Activated naive CD8-positive, alpha-beta T cell treated with anti-CD3 and anti-CD28 coated beads, Interleukin-2, amount 50 U/mL, for 24 hours (primary cell): Measurements from ENCODE around the gene TNNT1.
A peak's percentile ranks its signal among the peaks of the same experiment; 100 is the strongest.
"Not testable (repeated sequence)": the region's sequence is repeated elsewhere in the genome, so short reads cannot be mapped to it uniquely, and the experiment has no call there.

ENCODE experiments used
- ATAC-seq: fragments of 150-1000 bp; cut with Tn5 transposase; one replicate; pipeline ENCODE4 v1.10.0; 2021
- DNase-seq: peaks from one replicate; pipeline ENCODE4 v3.0.0; 2021
- H3K27ac Mint-ChIP-seq: one replicate; pipeline ENCODE4 v1.8.0; 2021; ENCODE audit warnings: mild to moderate bottlenecking, mixed read lengths
- H3K27me3 Mint-ChIP-seq: one replicate; pipeline ENCODE4 v1.8.0; 2021; ENCODE audit warnings: mixed read lengths
- H3K36me3 Mint-ChIP-seq: one replicate; pipeline ENCODE4 v1.8.0; 2021; ENCODE audit warnings: low read depth, mixed read lengths
- H3K4me1 Mint-ChIP-seq: one replicate; pipeline ENCODE4 v1.8.0; 2021; ENCODE audit warnings: mixed read lengths
- H3K4me3 Mint-ChIP-seq: one replicate; pipeline ENCODE4 v1.8.0; 2021; ENCODE audit warnings: mild to moderate bottlenecking, moderate library complexity, mixed read lengths
- H3K9me3 Mint-ChIP-seq: one replicate; pipeline ENCODE4 v1.8.0; 2021; ENCODE audit warnings: mixed read lengths

The TNNT1 gene

GRCh38 chr19:55158848-55159749, 10.1 kb upstream of the TNNT1 start:
- no peak for DNase-seq
- Mint-ChIP-seq H3K9me3 (no peaks in the 10 kb centered on the region), H3K27ac (no peak overlapping the region), H3K27me3 (peaks cover 56% of the 10 kb centered on the region), H3K4me3 (no peak overlapping the region), H3K36me3 (peaks cover 2% of the 10 kb centered on the region), H3K4me1 (peaks cover 10% of the 10 kb centered on the region)
- ATAC-seq = no peak

- Mint-ChIP-seq H3K27me3 (peaks cover 50% of the 10 kb centered on the region), H3K9me3 (peaks cover 4% of the 10 kb centered on the region), H3K4me3 (no peak overlapping the region), H3K27ac (no peak overlapping the region), H3K36me3 (peaks cover 2% of the 10 kb centered on the region), H3K4me1 (peaks cover 13% of the 10 kb centered on the region)
- ATAC-seq (no peak), DNase-seq (no peak)
Observed at GRCh38 chr19:55158423-55158822, 9.4 kb upstream of the TNNT1 start.

GRCh38 chr19:55157064-55157908, 8.3 kb upstream of the TNNT1 start, which contains the start of gene TNNI3:
TSS of gene TNNI3 (minus strand) at chr19:55157732. CDS start at chr19:55157589, 143 bp downstream.
- Mint-ChIP-seq H3K27ac (no peak within 1 kb of the TSS), H3K36me3 (peaks cover 2% of the 10 kb centered on the region), H3K4me1 (peaks cover 14% of the 10 kb centered on the region), H3K4me3 (no peak within 1 kb of the TSS), H3K9me3 (peaks cover 6% of the 10 kb centered on the region), H3K27me3 (peaks cover 45% of the 10 kb centered on the region)
- no peak for ATAC-seq
- no peak for DNase-seq

- H3K27me3 Mint-ChIP-seq = peaks cover 42% of the 10 kb centered on the region
- peaks cover 14% of the 10 kb centered on the region for H3K9me3 Mint-ChIP-seq
- ATAC-seq = no peak
- no peak overlapping the region for H3K27ac Mint-ChIP-seq
- H3K36me3 Mint-ChIP-seq = peaks cover 5% of the 10 kb centered on the region
- no peak overlapping the region for H3K4me3 Mint-ChIP-seq
- peaks cover 21% of the 10 kb centered on the region for H3K4me1 Mint-ChIP-seq
- peak; percentile 54 for DNase-seq
Observed at GRCh38 chr19:55156202-55157063, 7.4 kb upstream of the TNNT1 start.

- DNase-seq, ATAC-seq, H3K27ac Mint-ChIP-seq, H3K4me3 Mint-ChIP-seq, H3K36me3 Mint-ChIP-seq: not testable (repeated sequence)
- Mint-ChIP-seq H3K9me3 (peaks cover 14% of the 10 kb centered on the region), H3K4me1 (peaks cover 21% of the 10 kb centered on the region), H3K27me3 (peaks cover 42% of the 10 kb centered on the region)
Observed at GRCh38 chr19:55155784-55156183, 6.8 kb upstream of the TNNT1 start.

- H3K4me1 Mint-ChIP-seq = peaks cover 19% of the 10 kb centered on the region
- peaks cover 5% of the 10 kb centered on the region for H3K36me3 Mint-ChIP-seq
- H3K9me3 Mint-ChIP-seq = peaks cover 14% of the 10 kb centered on the region
- peaks cover 39% of the 10 kb centered on the region for H3K27me3 Mint-ChIP-seq
- no peak for DNase-seq
- ATAC-seq = no peak
- H3K4me3 Mint-ChIP-seq = no peak overlapping the region
- no peak overlapping the region for H3K27ac Mint-ChIP-seq
Observed at GRCh38 chr19:55153652-55154264, 4.8 kb upstream of the TNNT1 start.

GRCh38 chr19:55152017-55152416, 3.0 kb upstream of the TNNT1 start:
- H3K4me1 Mint-ChIP-seq = peaks cover 19% of the 10 kb centered on the region
- H3K36me3 Mint-ChIP-seq = peaks cover 5% of the 10 kb centered on the region
- H3K4me3 Mint-ChIP-seq = no peak overlapping the region
- DNase-seq (no peak), ATAC-seq (no peak)
- H3K27me3 Mint-ChIP-seq = peaks cover 34% of the 10 kb centered on the region
- peaks cover 14% of the 10 kb centered on the region for H3K9me3 Mint-ChIP-seq
- H3K27ac Mint-ChIP-seq = peak overlapping the region; percentile 49

- H3K36me3 Mint-ChIP-seq = peaks cover 3% of the 10 kb centered on the region
- no peak overlapping the region for H3K4me3 Mint-ChIP-seq
- H3K4me1 Mint-ChIP-seq = peaks cover 12% of the 10 kb centered on the region
- no peak overlapping the region for H3K27ac Mint-ChIP-seq
- no peak for DNase-seq
- H3K9me3 Mint-ChIP-seq = peaks cover 10% of the 10 kb centered on the region
- H3K27me3 Mint-ChIP-seq = peaks cover 50% of the 10 kb centered on the region
- no peak for ATAC-seq
Observed at GRCh38 chr19:55147545-55148251, 1.3 kb downstream of the TNNT1 start.

GRCh38 chr19:55146705-55147273, 2.2 kb downstream of the TNNT1 start:
- no peak overlapping the region for H3K27ac Mint-ChIP-seq
- peaks cover 51% of the 10 kb centered on the region for H3K27me3 Mint-ChIP-seq
- peaks cover 5% of the 10 kb centered on the region for H3K4me1 Mint-ChIP-seq
- H3K4me3 Mint-ChIP-seq = no peak overlapping the region
- DNase-seq (no peak), ATAC-seq (no peak)
- H3K36me3 Mint-ChIP-seq = peaks cover under 1% of the 10 kb centered on the region
- H3K9me3 Mint-ChIP-seq = peaks cover 3% of the 10 kb centered on the region

- Mint-ChIP-seq H3K4me1 (peaks cover 5% of the 10 kb centered on the region), H3K27me3 (peaks cover 54% of the 10 kb centered on the region), H3K9me3 (no peaks in the 10 kb centered on the region), H3K36me3 (no peaks in the 10 kb centered on the region), H3K4me3 (no peak overlapping the region), H3K27ac (no peak overlapping the region)
- ATAC-seq (no peak), DNase-seq (no peak)
Observed at GRCh38 chr19:55146078-55146704, 2.8 kb downstream of the TNNT1 start.

- Mint-ChIP-seq H3K36me3 (no peaks in the 10 kb centered on the region), H3K27ac (no peak overlapping the region), H3K4me1 (peaks cover 7% of the 10 kb centered on the region), H3K4me3 (no peak overlapping the region), H3K27me3 (peaks cover 58% of the 10 kb centered on the region), H3K9me3 (no peaks in the 10 kb centered on the region)
- ATAC-seq (no peak), DNase-seq (no peak)
Observed at GRCh38 chr19:55145232-55145631, 3.8 kb downstream of the TNNT1 start.

- H3K4me3 Mint-ChIP-seq = no peak overlapping the region
- no peak overlapping the region for H3K27ac Mint-ChIP-seq
- H3K36me3 Mint-ChIP-seq = no peaks in the 10 kb centered on the region
- no peak for ATAC-seq
- no peaks in the 10 kb centered on the region for H3K9me3 Mint-ChIP-seq
- no peak for DNase-seq
- H3K27me3 Mint-ChIP-seq = peaks cover 56% of the 10 kb centered on the region
- H3K4me1 Mint-ChIP-seq = peaks cover 7% of the 10 kb centered on the region
Observed at GRCh38 chr19:55141696-55142095, 7.3 kb downstream of the TNNT1 start.

GRCh38 chr19:55137915-55138314, 11.1 kb downstream of the TNNT1 start:
- H3K27me3 Mint-ChIP-seq = peaks cover 43% of the 10 kb centered on the region
- H3K9me3 Mint-ChIP-seq = no peaks in the 10 kb centered on the region
- no peak for DNase-seq
- no peak overlapping the region for H3K4me3 Mint-ChIP-seq
- no peaks in the 10 kb centered on the region for H3K36me3 Mint-ChIP-seq
- H3K27ac Mint-ChIP-seq = no peak overlapping the region
- peaks cover 2% of the 10 kb centered on the region for H3K4me1 Mint-ChIP-seq
- ATAC-seq = no peak
